Measurements from ENCODE around the gene TRIM67.

- TF ChIP-seq, protein P1, sequence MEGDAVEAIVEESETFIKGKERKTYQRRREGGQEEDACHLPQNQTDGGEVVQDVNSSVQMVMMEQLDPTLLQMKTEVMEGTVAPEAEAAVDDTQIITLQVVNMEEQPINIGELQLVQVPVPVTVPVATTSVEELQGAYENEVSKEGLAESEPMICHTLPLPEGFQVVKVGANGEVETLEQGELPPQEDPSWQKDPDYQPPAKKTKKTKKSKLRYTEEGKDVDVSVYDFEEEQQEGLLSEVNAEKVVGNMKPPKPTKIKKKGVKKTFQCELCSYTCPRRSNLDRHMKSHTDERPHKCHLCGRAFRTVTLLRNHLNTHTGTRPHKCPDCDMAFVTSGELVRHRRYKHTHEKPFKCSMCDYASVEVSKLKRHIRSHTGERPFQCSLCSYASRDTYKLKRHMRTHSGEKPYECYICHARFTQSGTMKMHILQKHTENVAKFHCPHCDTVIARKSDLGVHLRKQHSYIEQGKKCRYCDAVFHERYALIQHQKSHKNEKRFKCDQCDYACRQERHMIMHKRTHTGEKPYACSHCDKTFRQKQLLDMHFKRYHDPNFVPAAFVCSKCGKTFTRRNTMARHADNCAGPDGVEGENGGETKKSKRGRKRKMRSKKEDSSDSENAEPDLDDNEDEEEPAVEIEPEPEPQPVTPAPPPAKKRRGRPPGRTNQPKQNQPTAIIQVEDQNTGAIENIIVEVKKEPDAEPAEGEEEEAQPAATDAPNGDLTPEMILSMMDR (IDR thresholded peaks at IDR 0.05), result no peak
- TF ChIP-seq, protein P2, sequence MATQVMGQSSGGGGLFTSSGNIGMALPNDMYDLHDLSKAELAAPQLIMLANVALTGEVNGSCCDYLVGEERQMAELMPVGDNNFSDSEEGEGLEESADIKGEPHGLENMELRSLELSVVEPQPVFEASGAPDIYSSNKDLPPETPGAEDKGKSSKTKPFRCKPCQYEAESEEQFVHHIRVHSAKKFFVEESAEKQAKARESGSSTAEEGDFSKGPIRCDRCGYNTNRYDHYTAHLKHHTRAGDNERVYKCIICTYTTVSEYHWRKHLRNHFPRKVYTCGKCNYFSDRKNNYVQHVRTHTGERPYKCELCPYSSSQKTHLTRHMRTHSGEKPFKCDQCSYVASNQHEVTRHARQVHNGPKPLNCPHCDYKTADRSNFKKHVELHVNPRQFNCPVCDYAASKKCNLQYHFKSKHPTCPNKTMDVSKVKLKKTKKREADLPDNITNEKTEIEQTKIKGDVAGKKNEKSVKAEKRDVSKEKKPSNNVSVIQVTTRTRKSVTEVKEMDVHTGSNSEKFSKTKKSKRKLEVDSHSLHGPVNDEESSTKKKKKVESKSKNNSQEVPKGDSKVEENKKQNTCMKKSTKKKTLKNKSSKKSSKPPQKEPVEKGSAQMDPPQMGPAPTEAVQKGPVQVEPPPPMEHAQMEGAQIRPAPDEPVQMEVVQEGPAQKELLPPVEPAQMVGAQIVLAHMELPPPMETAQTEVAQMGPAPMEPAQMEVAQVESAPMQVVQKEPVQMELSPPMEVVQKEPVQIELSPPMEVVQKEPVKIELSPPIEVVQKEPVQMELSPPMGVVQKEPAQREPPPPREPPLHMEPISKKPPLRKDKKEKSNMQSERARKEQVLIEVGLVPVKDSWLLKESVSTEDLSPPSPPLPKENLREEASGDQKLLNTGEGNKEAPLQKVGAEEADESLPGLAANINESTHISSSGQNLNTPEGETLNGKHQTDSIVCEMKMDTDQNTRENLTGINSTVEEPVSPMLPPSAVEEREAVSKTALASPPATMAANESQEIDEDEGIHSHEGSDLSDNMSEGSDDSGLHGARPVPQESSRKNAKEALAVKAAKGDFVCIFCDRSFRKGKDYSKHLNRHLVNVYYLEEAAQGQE (IDR thresholded peaks at IDR 0.05; ENCODE audit: insufficient read depth in 1 of 2, low read depth in 2 of 2, low read length in 1 of 2), result no peak
These were observed 74.3 kb downstream of the TRIM67 start for GRCh38 chr1:231236208-231236591.

Measured in Panc1 (cell line).